Measurements from ENCODE around the gene GGT6.

- no peak for TF ChIP-seq POLR2A (IDR thresholded peaks at IDR 0.05)
- TF ChIP-seq CTCF (IDR thresholded peaks at IDR 0.05), result no peak
Measured at GRCh38 chr17:4577386-4577993, 17.1 kb upstream of the GGT6 start.

All from Peyer's patch (tissue), 4 donors.